ENCODE data around the gene STARD9.

DNA sequence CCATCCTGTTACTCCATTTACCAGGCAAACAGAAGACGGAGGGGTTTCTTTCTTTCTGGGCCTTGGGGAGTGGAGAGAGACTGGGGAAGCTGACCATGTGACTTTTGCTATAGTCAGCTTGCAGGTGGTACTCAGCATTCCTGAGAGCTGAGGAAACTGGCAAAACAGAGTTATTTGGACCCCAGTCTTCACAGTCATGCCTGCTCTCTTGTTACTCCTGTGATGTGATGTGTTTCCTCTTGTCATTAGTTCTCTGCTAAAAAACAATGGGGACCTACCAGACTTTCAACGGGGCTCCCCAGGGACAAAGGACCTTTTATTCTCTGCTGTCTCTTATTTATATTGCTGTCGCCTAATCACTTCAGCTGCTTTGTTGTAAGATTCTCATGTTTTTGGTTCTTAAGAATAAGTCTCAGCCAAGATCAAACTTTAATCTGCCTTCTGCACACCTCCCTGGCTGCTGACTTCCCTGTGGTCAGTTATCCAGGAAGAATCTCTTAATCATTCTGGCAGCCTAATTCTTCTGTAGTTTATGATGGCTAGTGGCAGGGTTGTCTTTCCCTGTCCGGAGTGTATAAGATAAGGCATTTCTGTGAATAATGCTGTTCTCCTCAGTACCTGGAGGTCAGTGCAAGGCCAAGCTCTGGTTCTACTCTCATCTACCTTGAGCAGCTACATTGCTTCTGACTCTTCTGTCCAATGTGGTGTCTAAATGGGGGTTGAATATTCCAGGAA, 8.8 kb downstream of the STARD9 start:
- TF ChIP-seq, protein P1, sequence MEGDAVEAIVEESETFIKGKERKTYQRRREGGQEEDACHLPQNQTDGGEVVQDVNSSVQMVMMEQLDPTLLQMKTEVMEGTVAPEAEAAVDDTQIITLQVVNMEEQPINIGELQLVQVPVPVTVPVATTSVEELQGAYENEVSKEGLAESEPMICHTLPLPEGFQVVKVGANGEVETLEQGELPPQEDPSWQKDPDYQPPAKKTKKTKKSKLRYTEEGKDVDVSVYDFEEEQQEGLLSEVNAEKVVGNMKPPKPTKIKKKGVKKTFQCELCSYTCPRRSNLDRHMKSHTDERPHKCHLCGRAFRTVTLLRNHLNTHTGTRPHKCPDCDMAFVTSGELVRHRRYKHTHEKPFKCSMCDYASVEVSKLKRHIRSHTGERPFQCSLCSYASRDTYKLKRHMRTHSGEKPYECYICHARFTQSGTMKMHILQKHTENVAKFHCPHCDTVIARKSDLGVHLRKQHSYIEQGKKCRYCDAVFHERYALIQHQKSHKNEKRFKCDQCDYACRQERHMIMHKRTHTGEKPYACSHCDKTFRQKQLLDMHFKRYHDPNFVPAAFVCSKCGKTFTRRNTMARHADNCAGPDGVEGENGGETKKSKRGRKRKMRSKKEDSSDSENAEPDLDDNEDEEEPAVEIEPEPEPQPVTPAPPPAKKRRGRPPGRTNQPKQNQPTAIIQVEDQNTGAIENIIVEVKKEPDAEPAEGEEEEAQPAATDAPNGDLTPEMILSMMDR (conservative IDR thresholded peaks at IDR 0.05; ENCODE audit: low read depth in 2 of 2) = no peak
- TF ChIP-seq EZH2 (IDR thresholded peaks at IDR 0.05; ENCODE audit: low read depth, unreplicated experiment) = no peak
- no peak for TF ChIP-seq POLR2AphosphoS5 (IDR thresholded peaks at IDR 0.05; ENCODE audit: low read depth)
- TF ChIP-seq EZH2phosphoT487 (IDR thresholded peaks at IDR 0.05; ENCODE audit: unreplicated experiment) = no peak
- no peak for TF ChIP-seq JUNB (IDR thresholded peaks at IDR 0.05; ENCODE audit: unreplicated experiment)
- no peak for TF ChIP-seq CREB1 (CRISPR knock-in tag; IDR thresholded peaks at IDR 0.05; ENCODE audit: low read depth)
- TF ChIP-seq, protein P2, sequence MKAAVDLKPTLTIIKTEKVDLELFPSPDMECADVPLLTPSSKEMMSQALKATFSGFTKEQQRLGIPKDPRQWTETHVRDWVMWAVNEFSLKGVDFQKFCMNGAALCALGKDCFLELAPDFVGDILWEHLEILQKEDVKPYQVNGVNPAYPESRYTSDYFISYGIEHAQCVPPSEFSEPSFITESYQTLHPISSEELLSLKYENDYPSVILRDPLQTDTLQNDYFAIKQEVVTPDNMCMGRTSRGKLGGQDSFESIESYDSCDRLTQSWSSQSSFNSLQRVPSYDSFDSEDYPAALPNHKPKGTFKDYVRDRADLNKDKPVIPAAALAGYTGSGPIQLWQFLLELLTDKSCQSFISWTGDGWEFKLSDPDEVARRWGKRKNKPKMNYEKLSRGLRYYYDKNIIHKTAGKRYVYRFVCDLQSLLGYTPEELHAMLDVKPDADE (IDR thresholded peaks at IDR 0.05) = no peak
- TF ChIP-seq, protein P3, sequence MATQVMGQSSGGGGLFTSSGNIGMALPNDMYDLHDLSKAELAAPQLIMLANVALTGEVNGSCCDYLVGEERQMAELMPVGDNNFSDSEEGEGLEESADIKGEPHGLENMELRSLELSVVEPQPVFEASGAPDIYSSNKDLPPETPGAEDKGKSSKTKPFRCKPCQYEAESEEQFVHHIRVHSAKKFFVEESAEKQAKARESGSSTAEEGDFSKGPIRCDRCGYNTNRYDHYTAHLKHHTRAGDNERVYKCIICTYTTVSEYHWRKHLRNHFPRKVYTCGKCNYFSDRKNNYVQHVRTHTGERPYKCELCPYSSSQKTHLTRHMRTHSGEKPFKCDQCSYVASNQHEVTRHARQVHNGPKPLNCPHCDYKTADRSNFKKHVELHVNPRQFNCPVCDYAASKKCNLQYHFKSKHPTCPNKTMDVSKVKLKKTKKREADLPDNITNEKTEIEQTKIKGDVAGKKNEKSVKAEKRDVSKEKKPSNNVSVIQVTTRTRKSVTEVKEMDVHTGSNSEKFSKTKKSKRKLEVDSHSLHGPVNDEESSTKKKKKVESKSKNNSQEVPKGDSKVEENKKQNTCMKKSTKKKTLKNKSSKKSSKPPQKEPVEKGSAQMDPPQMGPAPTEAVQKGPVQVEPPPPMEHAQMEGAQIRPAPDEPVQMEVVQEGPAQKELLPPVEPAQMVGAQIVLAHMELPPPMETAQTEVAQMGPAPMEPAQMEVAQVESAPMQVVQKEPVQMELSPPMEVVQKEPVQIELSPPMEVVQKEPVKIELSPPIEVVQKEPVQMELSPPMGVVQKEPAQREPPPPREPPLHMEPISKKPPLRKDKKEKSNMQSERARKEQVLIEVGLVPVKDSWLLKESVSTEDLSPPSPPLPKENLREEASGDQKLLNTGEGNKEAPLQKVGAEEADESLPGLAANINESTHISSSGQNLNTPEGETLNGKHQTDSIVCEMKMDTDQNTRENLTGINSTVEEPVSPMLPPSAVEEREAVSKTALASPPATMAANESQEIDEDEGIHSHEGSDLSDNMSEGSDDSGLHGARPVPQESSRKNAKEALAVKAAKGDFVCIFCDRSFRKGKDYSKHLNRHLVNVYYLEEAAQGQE (IDR thresholded peaks at IDR 0.05; ENCODE audit: unreplicated experiment) = no peak
- no peak for TF ChIP-seq STAT1 (IDR thresholded peaks at IDR 0.05; ENCODE audit: unreplicated experiment)
- TF ChIP-seq, protein P4, sequence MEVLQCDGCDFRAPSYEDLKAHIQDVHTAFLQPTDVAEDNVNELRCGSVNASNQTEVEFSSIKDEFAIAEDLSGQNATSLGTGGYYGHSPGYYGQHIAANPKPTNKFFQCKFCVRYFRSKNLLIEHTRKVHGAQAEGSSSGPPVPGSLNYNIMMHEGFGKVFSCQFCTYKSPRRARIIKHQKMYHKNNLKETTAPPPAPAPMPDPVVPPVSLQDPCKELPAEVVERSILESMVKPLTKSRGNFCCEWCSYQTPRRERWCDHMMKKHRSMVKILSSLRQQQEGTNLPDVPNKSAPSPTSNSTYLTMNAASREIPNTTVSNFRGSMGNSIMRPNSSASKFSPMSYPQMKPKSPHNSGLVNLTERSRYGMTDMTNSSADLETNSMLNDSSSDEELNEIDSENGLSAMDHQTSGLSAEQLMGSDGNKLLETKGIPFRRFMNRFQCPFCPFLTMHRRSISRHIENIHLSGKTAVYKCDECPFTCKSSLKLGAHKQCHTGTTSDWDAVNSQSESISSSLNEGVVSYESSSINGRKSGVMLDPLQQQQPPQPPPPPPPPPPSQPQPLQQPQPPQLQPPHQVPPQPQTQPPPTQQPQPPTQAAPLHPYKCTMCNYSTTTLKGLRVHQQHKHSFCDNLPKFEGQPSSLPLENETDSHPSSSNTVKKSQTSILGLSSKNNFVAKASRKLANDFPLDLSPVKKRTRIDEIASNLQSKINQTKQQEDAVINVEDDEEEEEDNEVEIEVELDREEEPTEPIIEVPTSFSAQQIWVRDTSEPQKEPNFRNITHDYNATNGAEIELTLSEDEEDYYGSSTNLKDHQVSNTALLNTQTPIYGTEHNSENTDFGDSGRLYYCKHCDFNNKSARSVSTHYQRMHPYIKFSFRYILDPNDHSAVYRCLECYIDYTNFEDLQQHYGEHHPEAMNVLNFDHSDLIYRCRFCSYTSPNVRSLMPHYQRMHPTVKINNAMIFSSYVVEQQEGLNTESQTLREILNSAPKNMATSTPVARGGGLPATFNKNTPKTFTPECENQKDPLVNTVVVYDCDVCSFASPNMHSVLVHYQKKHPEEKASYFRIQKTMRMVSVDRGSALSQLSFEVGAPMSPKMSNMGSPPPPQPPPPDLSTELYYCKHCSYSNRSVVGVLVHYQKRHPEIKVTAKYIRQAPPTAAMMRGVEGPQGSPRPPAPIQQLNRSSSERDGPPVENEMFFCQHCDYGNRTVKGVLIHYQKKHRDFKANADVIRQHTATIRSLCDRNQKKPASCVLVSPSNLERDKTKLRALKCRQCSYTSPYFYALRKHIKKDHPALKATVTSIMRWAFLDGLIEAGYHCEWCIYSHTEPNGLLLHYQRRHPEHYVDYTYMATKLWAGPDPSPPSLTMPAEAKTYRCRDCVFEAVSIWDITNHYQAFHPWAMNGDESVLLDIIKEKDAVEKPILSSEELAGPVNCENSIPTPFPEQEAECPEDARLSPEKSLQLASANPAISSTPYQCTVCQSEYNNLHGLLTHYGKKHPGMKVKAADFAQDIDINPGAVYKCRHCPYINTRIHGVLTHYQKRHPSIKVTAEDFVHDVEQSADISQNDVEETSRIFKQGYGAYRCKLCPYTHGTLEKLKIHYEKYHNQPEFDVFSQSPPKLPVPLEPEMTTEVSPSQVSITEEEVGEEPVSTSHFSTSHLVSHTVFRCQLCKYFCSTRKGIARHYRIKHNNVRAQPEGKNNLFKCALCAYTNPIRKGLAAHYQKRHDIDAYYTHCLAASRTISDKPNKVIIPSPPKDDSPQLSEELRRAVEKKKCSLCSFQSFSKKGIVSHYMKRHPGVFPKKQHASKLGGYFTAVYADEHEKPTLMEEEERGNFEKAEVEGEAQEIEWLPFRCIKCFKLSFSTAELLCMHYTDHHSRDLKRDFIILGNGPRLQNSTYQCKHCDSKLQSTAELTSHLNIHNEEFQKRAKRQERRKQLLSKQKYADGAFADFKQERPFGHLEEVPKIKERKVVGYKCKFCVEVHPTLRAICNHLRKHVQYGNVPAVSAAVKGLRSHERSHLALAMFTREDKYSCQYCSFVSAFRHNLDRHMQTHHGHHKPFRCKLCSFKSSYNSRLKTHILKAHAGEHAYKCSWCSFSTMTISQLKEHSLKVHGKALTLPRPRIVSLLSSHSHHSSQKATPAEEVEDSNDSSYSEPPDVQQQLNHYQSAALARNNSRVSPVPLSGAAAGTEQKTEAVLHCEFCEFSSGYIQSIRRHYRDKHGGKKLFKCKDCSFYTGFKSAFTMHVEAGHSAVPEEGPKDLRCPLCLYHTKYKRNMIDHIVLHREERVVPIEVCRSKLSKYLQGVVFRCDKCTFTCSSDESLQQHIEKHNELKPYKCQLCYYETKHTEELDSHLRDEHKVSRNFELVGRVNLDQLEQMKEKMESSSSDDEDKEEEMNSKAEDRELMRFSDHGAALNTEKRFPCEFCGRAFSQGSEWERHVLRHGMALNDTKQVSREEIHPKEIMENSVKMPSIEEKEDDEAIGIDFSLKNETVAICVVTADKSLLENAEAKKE (CRISPR knock-in tag; IDR thresholded peaks at IDR 0.05) = no peak
- TF ChIP-seq NANOG (IDR thresholded peaks at IDR 0.05; ENCODE audit: borderline replicate concordance) = no peak
- no peak for TF ChIP-seq ZNF114 (CRISPR knock-in tag; IDR thresholded peaks at IDR 0.05)
- TF ChIP-seq ZNF331 (CRISPR knock-in tag; IDR thresholded peaks at IDR 0.05; ENCODE audit: low read depth) = no peak

Measured in GM23338 (cell line).